CD4-positive, alpha-beta T cell treated with Interleukin-15 for 1 hour (primary cell): ENCODE measurements around the gene MAML3.

Source experiments
- DNase-seq: peaks from one replicate; pipeline ENCODE4 v3.0.0-alpha.2; 2020

MAML3 gene

GRCh38 chr4:140154572-140154891 is 548 bp upstream of the MAML3 start:
- DNase-seq, result no peak

GRCh38 chr4:140153419-140153717 is 616 bp downstream of the MAML3 start:
- DNase-seq, result no peak

GRCh38 chr4:140152751-140153418 is 1.1 kb downstream of the MAML3 start:
- peak; percentile 40 for DNase-seq

GRCh38 chr4:140152013-140152703 is 1.8 kb downstream of the MAML3 start:
- DNase-seq, result peak; percentile 80

- DNase-seq, result peak; percentile 70
These were observed 2.3 kb downstream of the MAML3 start for GRCh38 chr4:140151699-140152012.

GRCh38 chr4:140150886-140151698 is 2.9 kb downstream of the MAML3 start:
- peak; percentile 84 for DNase-seq

- DNase-seq, result no peak
These were observed 3.4 kb downstream of the MAML3 start for GRCh38 chr4:140150636-140150885.

- peak; percentile 64 for DNase-seq
These were observed 3.9 kb downstream of the MAML3 start for GRCh38 chr4:140149846-140150635.

GRCh38 chr4:140144050-140144449 is 9.9 kb downstream of the MAML3 start:
- DNase-seq, result no peak

- no peak for DNase-seq
These were observed 12.7 kb downstream of the MAML3 start for GRCh38 chr4:140141210-140141835.

- no peak for DNase-seq
These were observed 13.4 kb downstream of the MAML3 start for GRCh38 chr4:140140566-140140965.

GRCh38 chr4:140138428-140138827 is 15.6 kb downstream of the MAML3 start:
- no peak for DNase-seq

- DNase-seq, result no peak
These were observed 16.3 kb downstream of the MAML3 start for GRCh38 chr4:140137671-140138070.

- no peak for DNase-seq
These were observed 17.5 kb downstream of the MAML3 start for GRCh38 chr4:140136509-140136908.

- DNase-seq, result no peak
These were observed 18.4 kb downstream of the MAML3 start for GRCh38 chr4:140135529-140136088.

GRCh38 chr4:140134746-140135425 is 19.1 kb downstream of the MAML3 start:
- DNase-seq, result no peak

- DNase-seq, result no peak
These were observed 20.4 kb downstream of the MAML3 start for GRCh38 chr4:140133576-140133975.

- no peak for DNase-seq
These were observed 22.2 kb downstream of the MAML3 start for GRCh38 chr4:140131675-140132229.

- no peak for DNase-seq
These were observed 23.3 kb downstream of the MAML3 start for GRCh38 chr4:140130677-140131076.

GRCh38 chr4:140127422-140127821 is 26.6 kb downstream of the MAML3 start:
- DNase-seq, result no peak

GRCh38 chr4:140126261-140126660 is 27.7 kb downstream of the MAML3 start:
- no peak for DNase-seq

- no peak for DNase-seq
These were observed 28.6 kb downstream of the MAML3 start for GRCh38 chr4:140125374-140125773.
